HCT116 (cell line): ENCODE measurements around the gene IMPG1. TPM values are rescaled to one million over a fixed set of nuclear protein-coding genes. Genes with fewer than 3 reads are reported as not detected.

Experiments used
- ATAC-seq: fragments of 200-7000 bp; cut with Tn5 transposase; 2 replicates; pipeline ENCODE4 v1.9.1; 2020; ENCODE audit warnings: mild to moderate bottlenecking, moderate library complexity
- BruUV-seq: library from RNA; stranded (reverse); fragments of 400-500 nt; replicated peaks from 2 replicates; lab custom pipeline; 2021; lab: Mats Ljungman, UMichigan
- CTCF ChIA-PET: fragments of 300-600 bp; sonication (Branson Sonifier 250); formaldehyde crosslinking; loops from one replicate; lab custom pipeline; 2021; ENCODE audit warnings: antibody characterized with exemption; lab: Charles Lee
- POLR2A ChIA-PET: fragments of 300-600, 350-600 bp; sonication (Branson Sonifier 250); formaldehyde crosslinking; loops from one replicate; lab custom pipeline; 2021; ENCODE audit warnings: antibody characterized with exemption; lab: Charles Lee
- RAD21 ChIA-PET, 2 experiments: fragments of 300-600 bp; sonication (Branson Sonifier 250); formaldehyde crosslinking; loops; one replicate each; lab custom pipeline; 2023; ENCODE audit warnings: low total read pairs in 2 of 2; ENCODE audit not compliant: uncharacterized antibody in 2 of 2, unreplicated experiment in 2 of 2, low non-redundant PET in 1 of 2; lab: Charles Lee
- DNase-seq: peaks from one replicate; pipeline ENCODE4 v3.0.0-alpha.2; 2010; ENCODE audit warnings: low read depth, low spot score
- H2AFZ ChIP-seq: fragments of 200-600 bp; shearing (Covaris generic), sonication (generic); 2 replicates; pipeline ENCODE4 v1.6.1; 2017; ENCODE audit warnings: low read depth, mixed run types, mixed read lengths, antibody characterized with exemption, low read length; ENCODE audit not compliant: poor library complexity, severe bottlenecking
- H3K27ac ChIP-seq: 2 replicates; pipeline ENCODE4 v1.5.1; 2012; ENCODE audit warnings: low read depth, low read length
- H3K27me3 ChIP-seq: fragments of 200-600 bp; sonication (generic); 2 replicates; pipeline ENCODE4 v1.6.1; 2016; ENCODE audit warnings: mixed run types, low read length, mixed read lengths; ENCODE audit not compliant: insufficient read depth
- H3K36me3 ChIP-seq, 2 experiments: fragments of 200-500 bp in 1 of 2; fragments of 200-600 bp in 1 of 2; sonication (Bioruptor generic) in 1 of 2; sonication (generic) in 1 of 2; 2 replicates each; pipeline versions ENCODE4 v1.5.1 to v1.6.1; 2014 to 2016; ENCODE audit warnings: low read length in 2 of 2, inconsistent platforms in 1 of 2, mixed read lengths in 1 of 2, mixed run types in 1 of 2; ENCODE audit not compliant: insufficient read depth in 2 of 2, control insufficient read depth in 1 of 2
- H3K4me1 ChIP-seq, 2 experiments: fragments of 200-600 bp in 1 of 2; sonication (generic) in 1 of 2; 2 replicates each; pipeline versions ENCODE4 v1.5.1 to v1.6.1; 2012 to 2017; ENCODE audit warnings: low read length in 2 of 2, inconsistent platforms in 1 of 2, mild to moderate bottlenecking in 1 of 2, mixed read lengths in 1 of 2, mixed run types in 1 of 2, moderate library complexity in 1 of 2; ENCODE audit not compliant: insufficient read depth in 2 of 2, control insufficient read depth in 1 of 2
- H3K4me2 ChIP-seq: fragments of 200-600 bp; sonication (generic); 2 replicates; pipeline ENCODE4 v1.6.1; 2017; ENCODE audit warnings: mixed run types, low read length, mixed read lengths
- H3K4me3 ChIP-seq, 2 experiments: fragments of 200-600 bp in 1 of 2; sonication (generic) in 1 of 2; replicated peaks in 1 of 2; 2 replicates each; pipeline ENCODE4 v1.5.1; 2011 to 2016; ENCODE audit warnings: low read length in 2 of 2, control low read depth in 1 of 2, low read depth in 1 of 2, mild to moderate bottlenecking in 1 of 2, mixed read lengths in 1 of 2, mixed run types in 1 of 2
- H3K79me2 ChIP-seq: fragments of 200-600 bp; sonication (generic); 2 replicates; pipeline ENCODE4 v1.6.1; 2017; ENCODE audit warnings: mild to moderate bottlenecking, mixed run types, low read length, moderate library complexity, mixed read lengths; ENCODE audit not compliant: insufficient read depth
- H3K9ac ChIP-seq: fragments of 200-600 bp; sonication (generic); 2 replicates; pipeline ENCODE4 v1.6.1; 2016; ENCODE audit warnings: low read length, mixed read lengths
- H3K9me2 ChIP-seq: fragments of 200-600 bp; sonication (generic), shearing (Covaris generic); 2 replicates; pipeline ENCODE4 v1.6.1; 2017; ENCODE audit warnings: mixed run types, mild to moderate bottlenecking, moderate library complexity; ENCODE audit not compliant: insufficient read depth
- H3K9me3 ChIP-seq, 2 experiments: fragments of 200-500 bp in 1 of 2; fragments of 200-600 bp in 1 of 2; sonication (Bioruptor generic) in 1 of 2; sonication (generic) in 1 of 2; 2 replicates each; pipeline ENCODE4 v1.6.1; 2014 to 2017; ENCODE audit warnings: low read length in 2 of 2, mixed read lengths in 2 of 2, inconsistent platforms in 1 of 2, low read depth in 1 of 2, mild to moderate bottlenecking in 1 of 2, mixed run types in 1 of 2, moderate library complexity in 1 of 2; ENCODE audit not compliant: control insufficient read depth in 1 of 2, insufficient read depth in 1 of 2
- H4K20me1 ChIP-seq: fragments of 200-600 bp; sonication (generic), shearing (Covaris generic); 2 replicates; pipeline ENCODE4 v1.6.1; 2017; ENCODE audit warnings: mixed run types, mild to moderate bottlenecking, moderate library complexity; ENCODE audit not compliant: insufficient read depth
- FOSL1 ChIP-seq: IDR thresholded peaks from 2 replicates; pipeline ENCODE4 v1.6.1; 2012; ENCODE audit warnings: low read depth
- POLR2AphosphoS5 ChIP-seq: IDR thresholded peaks from 2 replicates; pipeline ENCODE4 v1.6.1; 2011; ENCODE audit warnings: mild to moderate bottlenecking, low read depth, low read length, moderate library complexity
- SP1 ChIP-seq: IDR thresholded peaks from 2 replicates; pipeline ENCODE4 v1.6.1; 2012; ENCODE audit warnings: low read depth
- YY1 ChIP-seq: IDR thresholded peaks from 2 replicates; pipeline ENCODE4 v1.6.1; 2011; ENCODE audit warnings: low read length, low read depth, moderate library complexity, mild to moderate bottlenecking; ENCODE audit not compliant: insufficient replicate concordance; ENCODE audit errors: extremely low read depth
- intact Hi-C: fragments of 100-400 bp; cut with micrococcal nuclease; formaldehyde crosslinking; loops from 2 replicates; pipeline ENCODE4 v1.10.0; 2022
- total RNA-seq: library from RNA; stranded (reverse); gene quantifications from one replicate; pipeline ENCODE4 v1.2.1, GENCODE V29; 2021; ENCODE audit not compliant: unreplicated experiment

Gene IMPG1
- total RNA-seq, 1 experiment from 2014 or later, result not detected

- ATAC-seq (no peak), DNase-seq (no peak)
- H3K9ac ChIP-seq, result no peak overlapping the region
- H3K9me2 ChIP-seq, result no peaks in the 10 kb centered on the region; the same call in 1 of the 2 replicates
- H3K27ac ChIP-seq, result no peak overlapping the region
- no peaks in the 10 kb centered on the region for H3K27me3 ChIP-seq
- RAD21 ChIA-PET, result no interaction called here
- H3K4me3 ChIP-seq, result no peak overlapping the region
- H3K79me2 ChIP-seq, result no peaks in the 10 kb centered on the region
- POLR2A ChIA-PET, result no interaction called here
- H3K4me1 ChIP-seq, result peaks cover 0 to 7% of the 10 kb centered on the region in 2 experiments; a peak in 1 of 4 replicates
- H3K36me3 ChIP-seq, result no peaks in the 10 kb centered on the region
- H3K4me2 ChIP-seq, result no peak overlapping the region
- H4K20me1 ChIP-seq, result no peaks in the 10 kb centered on the region
- H3K9me3 ChIP-seq, result no peaks in the 10 kb centered on the region
- no TSS peak for BruUV-seq
- intact Hi-C loops, result no loop called here
- no peak overlapping the region for H2AFZ ChIP-seq
- CTCF ChIA-PET, result interaction anchor here (0.8 kb wide), 1 partner anchor 33 kb away, joined by 3 read pairs; no protein-coding TSS in a partner anchor
- TF ChIP-seq FOSL1 (no peak), SP1 (no peak), POLR2AphosphoS5 (no peak)
- TF ChIP-seq, all 23 proteins: peak for 0
Observed at GRCh38 chr6:75926293-75927168, 145.9 kb downstream of the IMPG1 start.

DNA sequence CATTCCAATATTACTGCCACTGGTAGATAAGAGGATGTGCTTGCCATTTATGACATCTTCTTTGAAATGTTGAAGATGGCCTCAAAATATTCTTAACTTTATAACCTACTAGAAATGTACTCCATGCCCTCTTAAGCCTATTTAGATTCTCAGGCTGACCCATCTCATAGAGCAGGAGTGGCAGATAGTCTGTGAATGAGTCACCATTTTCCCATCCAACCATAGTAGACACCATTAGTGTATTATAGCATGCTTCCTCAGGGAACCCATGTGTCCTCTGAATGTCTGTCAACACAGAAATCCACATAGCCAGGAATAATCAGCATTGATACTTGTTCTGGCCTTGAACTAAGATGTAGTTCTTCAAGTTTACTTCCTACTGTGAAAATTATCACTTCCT, 150.2 kb downstream of the IMPG1 start:
- CTCF ChIA-PET, result no interaction called here
- Histone ChIP-seq H3K9me3 (no peaks in the 10 kb centered on the region), H3K36me3 (no peaks in the 10 kb centered on the region), H3K9me2 (no peaks in the 10 kb centered on the region; the same call in 1 of the 2 replicates), H3K4me3 (no peak overlapping the region), H3K4me2 (no peak overlapping the region), H2AFZ (no peak overlapping the region), H3K9ac (no peak overlapping the region), H3K27me3 (no peaks in the 10 kb centered on the region), H4K20me1 (no peaks in the 10 kb centered on the region), H3K79me2 (no peaks in the 10 kb centered on the region), H3K27ac (no peak overlapping the region), H3K4me1 (peaks cover 0 to 7% of the 10 kb centered on the region in 2 experiments; a peak in 1 of 4 replicates)
- ATAC-seq (0 out of 2 replicates have a peak, but pooled peaks have one; percentile 49), DNase-seq (no peak)
- intact Hi-C loops, result no loop called here
- RAD21 ChIA-PET, result no interaction called here
- TF ChIP-seq FOSL1 (0 out of 2 replicates have a peak, but pooled peaks have one; percentile 11), YY1 (no peak)
- BruUV-seq, result no TSS peak
- POLR2A ChIA-PET, result no interaction called here
